ELF-1 (cell line): ENCODE data around the gene IFI16.
"Not testable (repeated sequence)": the region's sequence is repeated elsewhere in the genome, so short reads cannot be mapped to it uniquely, and the experiment has no call there.

ENCODE experiments used
- DNase-seq: peaks from one replicate; pipeline ENCODE4 v3.0.0-alpha.2; 2016; ENCODE audit warnings: low read depth, low spot score

Gene IFI16

DNA sequence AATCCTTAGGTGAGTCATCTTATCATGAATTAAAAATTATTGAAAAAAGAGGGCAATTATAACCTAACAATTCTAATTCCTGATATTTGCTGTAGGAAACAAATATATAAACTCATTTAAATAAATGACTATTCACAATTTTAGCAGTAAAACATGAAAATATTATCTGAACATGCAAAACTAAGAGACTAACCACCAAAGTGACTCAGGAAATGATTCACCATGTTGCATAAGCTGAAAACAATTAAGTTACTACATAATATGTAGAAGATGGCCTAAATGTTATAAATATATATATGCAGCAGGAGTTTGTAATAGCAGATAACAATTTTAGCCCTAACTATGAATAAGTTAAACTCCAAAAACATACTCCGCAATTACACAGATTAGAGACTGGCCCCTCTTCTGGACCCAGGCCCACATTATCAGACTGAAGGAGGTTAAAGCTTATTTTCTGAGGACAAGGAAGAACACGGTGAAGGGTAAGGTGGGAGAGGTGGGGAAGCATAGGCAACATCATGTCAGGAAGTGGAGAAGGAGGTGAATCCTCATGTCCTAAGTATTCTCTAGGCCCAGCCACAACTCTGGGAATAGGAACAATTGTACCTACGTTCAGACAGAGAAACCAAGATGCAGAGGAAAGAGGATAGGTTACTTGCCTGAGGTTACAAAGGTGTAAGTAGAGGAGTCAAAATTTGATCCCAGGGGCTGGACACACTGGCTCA is 82.5 kb downstream of the IFI16 start:
- DNase-seq: no peak

DNA sequence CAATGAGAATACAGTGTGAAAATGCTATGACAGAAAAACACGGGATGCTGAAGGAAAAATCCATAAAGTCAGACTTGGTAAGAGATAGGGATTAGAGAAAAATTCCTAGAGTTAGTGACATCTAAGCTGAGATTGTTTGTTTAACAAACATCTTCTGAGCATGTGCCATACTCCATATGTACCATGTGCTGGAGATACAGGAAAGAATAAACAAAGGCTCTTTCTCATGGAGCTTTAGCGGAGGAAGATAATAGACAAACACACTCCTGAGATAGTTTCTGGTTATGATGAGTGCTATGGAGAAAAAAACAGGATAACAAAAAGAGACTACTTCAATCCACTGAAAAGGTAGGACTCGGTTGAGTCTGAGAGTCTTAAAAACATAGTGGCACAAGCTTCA is 88.9 kb downstream of the IFI16 start:
- no peak for DNase-seq

DNA sequence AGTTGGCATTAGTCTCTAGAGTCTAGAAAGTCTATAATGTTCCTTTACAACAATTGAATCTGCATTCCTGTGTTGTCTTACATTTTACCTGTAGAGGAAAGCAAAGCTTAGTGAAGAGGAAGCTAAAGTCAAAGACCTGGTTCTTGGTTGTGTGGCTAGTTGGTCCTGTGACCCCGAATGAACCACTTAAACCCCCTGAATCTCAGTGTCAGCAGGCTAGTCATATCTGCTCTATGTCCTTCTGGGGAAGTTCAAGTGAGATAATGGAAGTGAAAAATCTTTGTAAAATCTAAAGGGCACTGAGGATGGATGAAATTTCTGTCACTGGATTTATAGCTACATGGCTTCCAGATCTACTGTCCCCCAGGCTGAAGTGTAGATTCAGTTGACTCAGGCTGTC is 90.9 kb downstream of the IFI16 start:
- DNase-seq: no peak

DNA sequence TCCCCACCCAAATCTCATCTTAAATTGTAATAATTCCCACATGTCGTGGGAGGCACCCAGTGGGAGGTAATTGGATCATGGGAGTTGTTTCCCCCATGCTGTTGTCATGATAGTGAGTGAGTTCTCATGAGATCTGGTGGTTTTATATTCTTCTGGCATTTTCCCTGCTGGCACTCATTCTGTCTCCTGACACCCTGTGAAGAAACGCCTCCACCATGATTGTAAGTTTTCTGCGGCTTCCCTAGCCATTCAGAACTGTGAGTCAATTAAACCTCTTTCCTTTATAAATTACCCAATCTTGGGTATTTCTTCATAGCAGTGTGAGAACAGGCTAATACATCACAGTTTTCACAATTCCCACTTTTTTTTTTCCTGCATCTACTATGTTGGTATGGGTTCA is 93.3 kb downstream of the IFI16 start:
- DNase-seq: not testable (repeated sequence)
